Astrocyte (in vitro differentiated cells and primary cell): Measurements from ENCODE around the gene YAF2.

Experiments
- EZH2 ChIP-seq: IDR thresholded peaks from 2 replicates; pipeline ENCODE4 v1.6.1; 2012; ENCODE audit warnings: mild to moderate bottlenecking, low read length, inconsistent platforms; ENCODE audit not compliant: insufficient read depth
- TF ChIP-seq, protein P1 (sequence below): IDR thresholded peaks from 2 replicates; pipeline ENCODE4 v1.5.1; 2011; ENCODE audit warnings: low read depth, mild to moderate bottlenecking, inconsistent platforms, low read length, moderate library complexity; ENCODE audit not compliant: insufficient read depth

DNA sequence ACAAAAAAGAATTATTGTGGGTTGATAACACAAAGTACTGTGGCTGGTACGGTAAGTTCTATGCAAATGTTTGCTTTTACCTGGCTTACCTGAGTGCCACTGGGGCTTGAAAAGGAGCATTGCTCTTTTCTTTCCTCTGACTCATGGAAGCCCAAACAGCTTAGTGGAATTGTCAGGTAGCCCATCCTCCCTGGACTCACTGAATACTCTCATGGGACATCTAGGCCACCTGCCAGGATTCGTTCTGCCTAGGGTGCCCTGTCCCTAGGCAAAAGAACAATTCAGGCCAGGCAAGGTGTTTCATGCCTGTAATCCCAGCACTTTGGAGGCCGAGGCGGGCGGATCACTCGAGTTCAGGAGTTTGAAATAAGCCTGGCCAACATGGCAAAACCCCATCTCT, 22.5 kb upstream of the YAF2 start:
- TF ChIP-seq, protein P1, sequence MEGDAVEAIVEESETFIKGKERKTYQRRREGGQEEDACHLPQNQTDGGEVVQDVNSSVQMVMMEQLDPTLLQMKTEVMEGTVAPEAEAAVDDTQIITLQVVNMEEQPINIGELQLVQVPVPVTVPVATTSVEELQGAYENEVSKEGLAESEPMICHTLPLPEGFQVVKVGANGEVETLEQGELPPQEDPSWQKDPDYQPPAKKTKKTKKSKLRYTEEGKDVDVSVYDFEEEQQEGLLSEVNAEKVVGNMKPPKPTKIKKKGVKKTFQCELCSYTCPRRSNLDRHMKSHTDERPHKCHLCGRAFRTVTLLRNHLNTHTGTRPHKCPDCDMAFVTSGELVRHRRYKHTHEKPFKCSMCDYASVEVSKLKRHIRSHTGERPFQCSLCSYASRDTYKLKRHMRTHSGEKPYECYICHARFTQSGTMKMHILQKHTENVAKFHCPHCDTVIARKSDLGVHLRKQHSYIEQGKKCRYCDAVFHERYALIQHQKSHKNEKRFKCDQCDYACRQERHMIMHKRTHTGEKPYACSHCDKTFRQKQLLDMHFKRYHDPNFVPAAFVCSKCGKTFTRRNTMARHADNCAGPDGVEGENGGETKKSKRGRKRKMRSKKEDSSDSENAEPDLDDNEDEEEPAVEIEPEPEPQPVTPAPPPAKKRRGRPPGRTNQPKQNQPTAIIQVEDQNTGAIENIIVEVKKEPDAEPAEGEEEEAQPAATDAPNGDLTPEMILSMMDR: no peak
- TF ChIP-seq EZH2: no peak
